ENCODE data around the gene TSHZ2.

- TF ChIP-seq CTCF (IDR thresholded peaks at IDR 0.05), result no peak
- TF ChIP-seq POLR2AphosphoS5 (IDR thresholded peaks at IDR 0.05; ENCODE audit: insufficient read depth in 1 of 2, low read depth in 1 of 2), result no peak
- TF ChIP-seq POLR2A (IDR thresholded peaks at IDR 0.05), result no peak
Measured at GRCh38 chr20:53220482-53221307, 248.5 kb downstream of the TSHZ2 start.

Measured in vagina (tissue), 2 donors.